Naive thymus-derived CD8-positive, alpha-beta T cell (primary cell): ENCODE data around the gene SLC22A31. TPM values are rescaled to one million over a fixed set of nuclear protein-coding genes. Genes with fewer than 3 reads are reported as not detected.
A peak's percentile ranks its signal among the peaks of the same experiment; 100 is the strongest.

Source experiments
- ATAC-seq, 2 donors: fragments of 150-1000 bp; cut with Tn5 transposase in 1 of 2; sonication (Bioruptor Pico), chemical (Tn5 transposase) in 1 of 2; 1 replicate in 1 of 2; 2 replicates in 1 of 2; pipeline ENCODE4 v1.10.0; 2021; ENCODE audit warnings: mild to moderate bottlenecking in 2 of 2, moderate library complexity in 2 of 2
- POLR2A ChIA-PET: fragments of 350-600 bp; sonication (Branson Sonifier 250); formaldehyde crosslinking; loops from one replicate; lab custom pipeline; 2021; ENCODE audit warnings: antibody characterized with exemption; lab: Charles Lee
- DNase-seq, 10 donors: peaks; one replicate each; pipeline versions ENCODE4 v3.0.0 to v3.0.0-alpha.2; 2020 to 2022
- H3K27ac Mint-ChIP-seq, 10 donors: one replicate each; pipeline ENCODE4 v1.8.0; 2020 to 2022; ENCODE audit warnings: mild to moderate bottlenecking in 10 of 10, mixed read lengths in 10 of 10, moderate library complexity in 4 of 10, inconsistent platforms in 1 of 10
- H3K27me3 Mint-ChIP-seq, 5 donors: one replicate each; pipeline ENCODE4 v1.8.0; 2021 to 2022; ENCODE audit warnings: mixed read lengths in 5 of 5
- H3K36me3 Mint-ChIP-seq, 3 donors: one replicate each; pipeline ENCODE4 v1.8.0; 2020 to 2022; ENCODE audit warnings: mixed read lengths in 3 of 3, mild to moderate bottlenecking in 2 of 3, inconsistent platforms in 1 of 3
- H3K4me1 Mint-ChIP-seq, 4 donors: one replicate each; pipeline ENCODE4 v1.8.0; 2021 to 2022; ENCODE audit warnings: mixed read lengths in 4 of 4
- H3K4me3 Mint-ChIP-seq, 10 donors: one replicate each; pipeline ENCODE4 v1.8.0; 2020 to 2022; ENCODE audit warnings: mild to moderate bottlenecking in 10 of 10, mixed read lengths in 10 of 10, moderate library complexity in 6 of 10, inconsistent platforms in 1 of 10
- H3K9me3 Mint-ChIP-seq, 9 donors: one replicate each; pipeline ENCODE4 v1.8.0; 2020 to 2022; ENCODE audit warnings: mixed read lengths in 9 of 9, mild to moderate bottlenecking in 3 of 9, inconsistent platforms in 1 of 9, moderate library complexity in 1 of 9
- polyA plus RNA-seq, 3 donors: library from polyadenylated mRNA; unstranded; fragments of 300-500 nt; fragmentation: Illumina TruSeq; gene quantifications; one replicate each; pipeline ENCODE4 v1.2.3, GENCODE V29; 2021
- total RNA-seq, 8 experiments: library from RNA in 2 of 8; stranded (reverse) in 2 of 8; gene quantifications; one replicate each; pipeline ENCODE4 v1.2.3 and lab custom pipeline; 2021 to 2026

SLC22A31 gene
- total and polyA plus RNA-seq, 5 experiments from 2014 or later = not detected

GRCh38 chr16:89237733-89238132, 37.4 kb upstream of the SLC22A31 start:
- Mint-ChIP-seq H3K27ac (no peak overlapping the region), H3K4me1 (peaks cover 1 to 18% (median 14%) of the 10 kb centered on the region in 4 donors), H3K27me3 (peaks cover 0 to 2% (median 0%) of the 10 kb centered on the region in 5 donors), H3K4me3 (no peak overlapping the region), H3K36me3 (peaks cover 0 to 8% (median 6%) of the 10 kb centered on the region in 3 donors), H3K9me3 (no peaks in the 10 kb centered on the region)
- DNase-seq (no peak), ATAC-seq (no peak)
- POLR2A ChIA-PET = no interaction called here

GRCh38 chr16:89233678-89234490, 33.5 kb upstream of the SLC22A31 start:
- POLR2A ChIA-PET = no interaction called here
- Mint-ChIP-seq H3K4me3 (peak overlapping the region in 1 of 10 donors; percentile 24), H3K27me3 (no peaks in the 10 kb centered on the region), H3K27ac (peak overlapping the region in 2 of 10 donors; percentile 4 to 34), H3K4me1 (peaks cover 0 to 1% (median 0%) of the 10 kb centered on the region in 4 donors), H3K36me3 (peaks cover 8 to 30% (median 19%) of the 10 kb centered on the region in 3 donors), H3K9me3 (peaks cover 0 to 3% (median 0%) of the 10 kb centered on the region in 9 donors)
- ATAC-seq = no peak
- DNase-seq = no peak

- H3K27ac Mint-ChIP-seq = peak overlapping the region in 1 of 10 donors; percentile 47
- ATAC-seq (no peak), DNase-seq (no peak)
- POLR2A ChIA-PET = no interaction called here
- H3K27me3 Mint-ChIP-seq = no peaks in the 10 kb centered on the region
- peaks cover 25 to 47% (median 31%) of the 10 kb centered on the region in 3 donors for H3K36me3 Mint-ChIP-seq
- H3K4me3 Mint-ChIP-seq = no peak overlapping the region
- H3K4me1 Mint-ChIP-seq = peaks cover 0 to 1% (median 0%) of the 10 kb centered on the region in 4 donors
- peaks cover 0 to 20% (median 8%) of the 10 kb centered on the region in 9 donors for H3K9me3 Mint-ChIP-seq
Measured at GRCh38 chr16:89232107-89232506, 31.8 kb upstream of the SLC22A31 start.

DNA sequence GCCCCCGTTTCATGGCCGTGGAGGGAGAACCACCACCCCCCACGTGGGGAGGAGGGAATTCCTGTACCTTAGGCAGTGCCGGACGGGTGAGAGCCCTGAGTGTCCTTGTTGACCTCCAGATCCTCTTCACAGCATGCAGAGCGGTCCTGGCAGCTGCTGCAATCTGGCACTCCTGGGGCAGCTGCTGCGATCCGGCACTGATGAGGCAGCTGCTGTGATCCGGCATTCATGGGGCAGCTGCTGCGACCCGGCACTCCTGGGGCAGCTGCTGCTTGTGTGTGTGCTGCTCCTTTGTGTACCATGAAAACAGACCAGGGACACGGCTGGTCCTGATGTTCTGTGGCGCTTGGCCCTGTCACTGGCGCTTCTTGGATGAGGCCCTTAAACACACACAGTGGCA, 29.9 kb upstream of the SLC22A31 start:
- POLR2A ChIA-PET = no interaction called here
- H3K27me3 Mint-ChIP-seq = no peaks in the 10 kb centered on the region

GRCh38 chr16:89224665-89225064, 24.3 kb upstream of the SLC22A31 start:
- Mint-ChIP-seq H3K27me3 (no peaks in the 10 kb centered on the region), H3K36me3 (peaks cover 42 to 66% (median 49%) of the 10 kb centered on the region in 3 donors), H3K9me3 (peaks cover 0 to 32% (median 13%) of the 10 kb centered on the region in 9 donors), H3K4me3 (no peak overlapping the region), H3K4me1 (peaks cover 0 to 9% (median 9%) of the 10 kb centered on the region in 4 donors), H3K27ac (no peak overlapping the region)
- POLR2A ChIA-PET = interaction anchor here (0.7 kb wide), 1 partner anchor 467 kb away, joined by 3 read pairs; no protein-coding TSS in a partner anchor
- DNase-seq = no peak
- ATAC-seq = no peak

More for the DNA sequence above, 29.9 kb upstream of the SLC22A31 start:
- Mint-ChIP-seq H3K4me3 (no peak overlapping the region), H3K36me3 (peaks cover 37 to 65% (median 50%) of the 10 kb centered on the region in 3 donors), H3K4me1 (peaks cover 0 to 1% (median 0%) of the 10 kb centered on the region in 4 donors), H3K9me3 (peaks cover 0 to 32% (median 11%) of the 10 kb centered on the region in 9 donors), H3K27ac (no peak overlapping the region)
- DNase-seq = no peak
- no peak for ATAC-seq

- H3K36me3 Mint-ChIP-seq = peaks cover 30 to 62% (median 38%) of the 10 kb centered on the region in 3 donors
- H3K4me3 Mint-ChIP-seq = no peak overlapping the region
- POLR2A ChIA-PET = no interaction called here
- peak overlapping the region in 1 of 10 donors; percentile 15 for H3K27ac Mint-ChIP-seq
- peaks cover 7 to 20% (median 13%) of the 10 kb centered on the region in 4 donors for H3K4me1 Mint-ChIP-seq
- peaks cover 0 to 20% (median 11%) of the 10 kb centered on the region in 9 donors for H3K9me3 Mint-ChIP-seq
- H3K27me3 Mint-ChIP-seq = no peaks in the 10 kb centered on the region
- DNase-seq (no peak), ATAC-seq (no peak)
Measured at GRCh38 chr16:89222931-89223330, 22.6 kb upstream of the SLC22A31 start.

- Mint-ChIP-seq H3K4me1 (peaks cover 10 to 26% (median 17%) of the 10 kb centered on the region in 4 donors), H3K27me3 (no peaks in the 10 kb centered on the region), H3K36me3 (peaks cover 19 to 49% (median 25%) of the 10 kb centered on the region in 3 donors), H3K27ac (peak overlapping the region in 1 of 10 donors; percentile 42), H3K4me3 (no peak overlapping the region), H3K9me3 (peaks cover 0 to 8% (median 4%) of the 10 kb centered on the region in 9 donors)
- no peak for ATAC-seq
- DNase-seq = no peak
- POLR2A ChIA-PET = no interaction called here
Measured at GRCh38 chr16:89221604-89222003, 21.3 kb upstream of the SLC22A31 start.

DNA sequence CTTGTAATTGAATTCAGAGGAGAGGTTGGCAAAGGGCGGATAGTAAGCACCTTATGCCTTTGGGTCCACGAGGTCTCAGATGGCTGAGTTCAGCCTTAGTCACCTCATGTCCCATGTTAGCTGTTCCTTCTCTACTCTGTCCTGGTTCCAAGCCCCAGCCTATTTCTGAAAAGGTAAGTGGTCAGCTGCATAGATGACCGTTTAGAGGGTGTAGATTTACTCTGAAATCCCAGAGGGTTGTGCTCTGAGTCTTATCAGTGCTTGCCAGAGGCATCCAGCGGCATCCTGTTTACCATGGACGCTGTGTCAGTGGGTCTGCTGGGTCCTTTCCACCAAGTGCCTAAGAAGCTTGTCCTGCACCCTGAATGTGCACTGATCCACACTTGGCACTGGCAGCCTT, 19.0 kb upstream of the SLC22A31 start:
- Mint-ChIP-seq H3K9me3 (peaks cover 0 to 2% (median 0%) of the 10 kb centered on the region in 9 donors), H3K36me3 (peaks cover 4 to 27% (median 4%) of the 10 kb centered on the region in 3 donors), H3K27me3 (no peaks in the 10 kb centered on the region), H3K4me3 (peak overlapping the region; percentile 44 to 97 (median 71)), H3K27ac (peak overlapping the region in 3 of 10 donors; percentile 27 to 62 (median 59)), H3K4me1 (peaks cover 14 to 39% (median 26%) of the 10 kb centered on the region in 4 donors)
- no peak for DNase-seq
- no peak for ATAC-seq
- POLR2A ChIA-PET = interaction anchor here (0.6 kb wide), 1 partner anchor 17 kb away, joined by 3 read pairs; no protein-coding TSS in a partner anchor

DNA sequence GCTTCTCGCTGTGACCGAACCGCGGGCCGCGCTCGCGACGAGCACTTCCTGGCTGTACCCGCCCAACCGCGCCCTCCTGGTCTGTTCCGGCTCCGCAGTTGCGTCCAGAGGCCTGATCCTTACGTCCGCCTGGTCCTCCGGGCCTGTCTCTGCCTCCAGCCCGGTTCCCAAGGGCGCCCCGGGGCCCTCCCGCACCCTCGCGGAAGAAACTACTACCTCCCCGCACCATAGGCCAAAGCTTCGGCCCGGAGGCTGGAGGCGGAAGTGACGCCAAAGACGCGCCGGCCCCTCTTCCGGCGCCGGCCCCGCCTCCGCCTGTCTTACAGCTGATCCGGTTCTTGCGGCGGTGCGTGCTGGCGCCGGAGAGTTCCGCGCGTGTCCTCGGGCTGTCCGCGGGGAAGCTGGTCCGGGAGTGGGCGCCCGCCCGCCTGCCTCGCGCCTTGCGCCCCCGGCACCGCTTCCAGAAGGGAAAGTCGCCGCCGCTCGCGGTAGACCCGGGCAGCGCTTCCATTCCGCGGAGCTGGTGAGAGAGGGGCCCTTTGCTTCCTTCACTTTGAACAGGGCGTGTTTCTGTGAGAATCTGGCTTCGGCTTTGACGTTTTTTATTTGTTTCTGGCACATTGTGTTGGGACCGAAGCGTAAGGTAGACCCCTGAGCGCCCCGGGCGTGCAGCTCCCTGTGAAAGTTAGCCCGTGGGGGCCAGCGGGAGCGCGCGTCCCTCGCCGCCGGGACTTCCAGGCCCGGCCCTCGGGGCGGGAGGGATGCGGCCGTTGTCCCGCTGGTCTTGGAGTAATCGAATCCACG, 17.3 kb upstream of the SLC22A31 start, which contains the start of gene ZNF778:
TSS of gene ZNF778 (plus strand) at position 316 of the 804 bp plus-strand sequence. CDS start 3,425 bp downstream, outside the sequence.
- no peaks in the 10 kb centered on the region for H3K9me3 Mint-ChIP-seq

DNA sequence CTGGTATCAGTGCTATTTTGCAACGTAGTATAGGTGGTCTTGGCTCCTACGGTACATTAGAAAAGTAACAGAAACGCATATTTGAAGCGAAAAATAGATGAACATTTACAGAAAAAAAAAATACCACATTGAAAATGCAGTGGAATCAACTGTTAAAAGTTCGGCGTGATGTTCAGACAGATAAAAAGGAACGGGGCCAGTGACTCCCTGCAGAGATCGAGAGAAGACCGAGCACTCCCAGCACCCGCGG, 16.7 kb upstream of the SLC22A31 start:
- Mint-ChIP-seq H3K4me1 (peaks cover 12 to 39% (median 26%) of the 10 kb centered on the region in 4 donors), H3K27me3 (no peaks in the 10 kb centered on the region), H3K4me3 (peak overlapping the region; percentile 79 to 97 (median 87)), H3K9me3 (no peaks in the 10 kb centered on the region), H3K27ac (peak overlapping the region; percentile 84 to 96 (median 88)), H3K36me3 (peaks cover 0 to 10% (median 0%) of the 10 kb centered on the region in 3 donors)
- no peak for DNase-seq
- no peak for ATAC-seq
- POLR2A ChIA-PET = interaction anchor here (0.7 to 2.1 kb wide), 14 partner anchors 9 to 656 kb away, joined by 3 to 10 read pairs (median 6); partner anchors contain the start of genes APRT, GALNS, TCF25 and TRAPPC2L

More for the DNA sequence above, 17.3 kb upstream of the SLC22A31 start, which contains the start of gene ZNF778:
- H3K36me3 Mint-ChIP-seq = peaks cover 0 to 15% (median 2%) of the 10 kb centered on the region in 3 donors
- POLR2A ChIA-PET = interaction anchor here (0.7 to 2.1 kb wide), 18 partner anchors 10 to 656 kb away, joined by 3 to 10 read pairs (median 4); partner anchors contain the start of genes ACSF3, APRT, GALNS and TCF25
- H3K4me1 Mint-ChIP-seq = peaks cover 12 to 39% (median 26%) of the 10 kb centered on the region in 4 donors
- no peaks in the 10 kb centered on the region for H3K27me3 Mint-ChIP-seq
- peak within 1 kb of the TSS; percentile 79 to 97 (median 87) for H3K4me3 Mint-ChIP-seq
- H3K27ac Mint-ChIP-seq = peak within 1 kb of the TSS; percentile 84 to 96 (median 88)
- ATAC-seq (peak; percentile 79 to 80), DNase-seq (peak; percentile 72 to 89 (median 80))

DNA sequence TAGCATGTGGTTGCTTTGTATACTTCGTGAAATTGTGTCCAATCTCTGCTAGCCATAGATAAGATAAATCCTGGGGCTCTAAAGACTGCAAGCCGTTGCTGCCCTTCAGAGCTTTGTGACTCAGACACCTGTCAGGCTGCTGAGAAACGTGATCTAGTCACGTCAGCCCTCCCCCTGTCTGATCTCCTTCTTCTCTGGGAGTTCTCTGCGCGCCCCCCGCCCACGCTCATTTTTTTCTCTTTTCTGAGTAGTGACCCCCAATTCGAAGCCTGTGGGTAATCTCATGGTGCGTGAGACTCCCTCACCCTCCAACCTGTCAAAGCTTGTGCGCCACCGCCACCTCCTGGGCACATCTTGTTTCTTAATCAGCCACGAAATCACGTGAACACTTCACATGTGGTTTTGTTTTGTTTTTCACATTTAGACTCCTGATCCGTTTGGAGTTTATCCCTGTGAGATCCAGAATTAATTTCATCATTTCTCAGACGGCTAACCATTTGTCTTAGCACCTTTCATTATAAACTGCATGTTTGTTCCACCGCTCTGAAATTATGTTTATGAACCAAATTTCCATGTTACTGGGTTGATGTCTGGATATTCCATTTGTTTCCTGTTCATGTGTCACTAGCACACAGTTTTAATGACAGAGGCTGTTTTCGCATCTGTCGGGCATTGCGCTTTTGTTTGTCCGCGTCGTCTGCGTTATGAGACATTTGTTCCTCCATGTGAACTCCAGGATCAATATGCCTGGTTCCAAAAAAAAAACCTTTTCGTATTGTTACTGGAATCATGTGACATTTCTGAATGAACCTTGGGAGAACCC, 16.2 kb upstream of the SLC22A31 start:
- H3K9me3 Mint-ChIP-seq = no peaks in the 10 kb centered on the region
- POLR2A ChIA-PET = interaction anchor here (0.7 to 2.1 kb wide), 12 partner anchors 9 to 657 kb away, joined by 3 to 10 read pairs (median 4); partner anchors contain the start of genes ACSF3 and TCF25
- peaks cover 8 to 39% (median 24%) of the 10 kb centered on the region in 4 donors for H3K4me1 Mint-ChIP-seq
- H3K36me3 Mint-ChIP-seq = peaks cover 0 to 5% (median 0%) of the 10 kb centered on the region in 3 donors
- peak overlapping the region; percentile 84 to 96 (median 88) for H3K27ac Mint-ChIP-seq
- no peaks in the 10 kb centered on the region for H3K27me3 Mint-ChIP-seq
- ATAC-seq (peak; percentile 74 to 80), DNase-seq (peak; percentile 70 to 92 (median 83))
- peak overlapping the region; percentile 79 to 97 (median 87) for H3K4me3 Mint-ChIP-seq
